Measurements from ENCODE around the gene MLH3. TPM values are rescaled to one million over a fixed set of nuclear protein-coding genes. Genes with fewer than 3 reads are reported as not detected.

MLH3 gene
- polyA plus RNA-seq, 1 donor (not counting 4 experiments of a cell fraction or from before 2014, with no cell fraction given) = 13.0 TPM

DNA sequence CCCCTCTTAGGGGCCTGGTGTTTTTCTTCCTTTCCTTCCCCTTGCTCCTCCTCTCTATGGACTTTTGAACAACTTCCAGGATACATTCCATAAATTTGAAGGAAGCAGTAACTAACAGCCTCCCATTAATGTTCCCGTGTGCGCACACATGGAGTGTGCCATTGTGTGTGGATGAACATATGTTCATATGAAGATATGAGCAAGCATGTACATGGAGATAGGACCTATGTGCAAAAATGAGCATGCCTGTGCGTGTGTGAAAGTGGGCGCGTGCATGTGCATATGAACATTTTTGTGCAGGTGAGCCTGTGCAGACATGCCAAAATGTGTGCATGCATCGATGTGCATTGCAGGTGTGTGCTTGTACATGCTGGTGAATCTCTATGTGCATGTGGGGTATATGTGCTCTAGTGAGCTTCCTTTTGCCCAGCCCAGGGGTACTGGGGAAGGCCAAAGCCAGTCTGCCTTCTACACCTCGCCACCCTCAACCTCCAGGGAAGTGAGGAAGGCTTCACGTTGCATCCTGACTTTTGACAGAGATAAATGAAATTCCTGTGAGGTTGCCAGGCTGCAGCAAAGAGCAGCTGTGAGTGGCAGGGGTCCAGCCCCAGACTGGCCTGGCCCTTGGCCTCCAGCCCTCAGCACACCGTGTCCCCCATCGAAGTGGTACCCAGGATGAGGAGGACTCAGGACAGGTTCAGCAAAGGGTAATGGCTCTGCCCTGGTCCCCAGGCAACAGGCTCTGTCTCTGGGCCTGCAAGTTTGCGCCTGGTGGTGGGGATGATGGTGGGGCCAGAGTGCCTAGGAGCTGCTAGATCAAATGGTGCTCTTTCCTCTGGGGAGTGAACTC is 74.8 kb downstream of the MLH3 start:
- no peaks in the 10 kb centered on the region for H3K79me2 ChIP-seq (ENCODE audit: control insufficient read depth, insufficient read depth, low read length)
- H3K4me3 ChIP-seq (ENCODE audit: control insufficient read depth in 2 of 3, extremely low read depth in 1 of 3, insufficient read depth in 2 of 3, low read depth in 1 of 3, low read length in 3 of 3) = no peak overlapping the region
- DNase-seq (ENCODE audit: low read depth, low spot score) (no peak), FAIRE-seq (no peak)
- peaks cover 22% of the 10 kb centered on the region for H3K4me1 ChIP-seq (ENCODE audit: control insufficient read depth, extremely low read depth, insufficient read depth, low read length)
- H3K4me2 ChIP-seq (ENCODE audit: control insufficient read depth, extremely low read depth, insufficient read depth, low read depth, low read length) = no peak overlapping the region
- TF ChIP-seq, protein P1, sequence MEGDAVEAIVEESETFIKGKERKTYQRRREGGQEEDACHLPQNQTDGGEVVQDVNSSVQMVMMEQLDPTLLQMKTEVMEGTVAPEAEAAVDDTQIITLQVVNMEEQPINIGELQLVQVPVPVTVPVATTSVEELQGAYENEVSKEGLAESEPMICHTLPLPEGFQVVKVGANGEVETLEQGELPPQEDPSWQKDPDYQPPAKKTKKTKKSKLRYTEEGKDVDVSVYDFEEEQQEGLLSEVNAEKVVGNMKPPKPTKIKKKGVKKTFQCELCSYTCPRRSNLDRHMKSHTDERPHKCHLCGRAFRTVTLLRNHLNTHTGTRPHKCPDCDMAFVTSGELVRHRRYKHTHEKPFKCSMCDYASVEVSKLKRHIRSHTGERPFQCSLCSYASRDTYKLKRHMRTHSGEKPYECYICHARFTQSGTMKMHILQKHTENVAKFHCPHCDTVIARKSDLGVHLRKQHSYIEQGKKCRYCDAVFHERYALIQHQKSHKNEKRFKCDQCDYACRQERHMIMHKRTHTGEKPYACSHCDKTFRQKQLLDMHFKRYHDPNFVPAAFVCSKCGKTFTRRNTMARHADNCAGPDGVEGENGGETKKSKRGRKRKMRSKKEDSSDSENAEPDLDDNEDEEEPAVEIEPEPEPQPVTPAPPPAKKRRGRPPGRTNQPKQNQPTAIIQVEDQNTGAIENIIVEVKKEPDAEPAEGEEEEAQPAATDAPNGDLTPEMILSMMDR (optimal IDR thresholded peaks at IDR 0.05 in 1 of 3, IDR thresholded peaks at IDR 0.05 in 1 of 3, conservative IDR thresholded peaks at IDR 0.05 in 1 of 3; ENCODE audit: extremely low read depth in 1 of 3, insufficient read depth in 2 of 3, low read length in 3 of 3) = no peak
- TF ChIP-seq EZH2 (IDR thresholded peaks at IDR 0.05; ENCODE audit: low read length) = no peak
- H3K9ac ChIP-seq (ENCODE audit: control insufficient read depth, extremely low read depth, insufficient read depth, low read length) = no peak overlapping the region
- H3K9me3 ChIP-seq (ENCODE audit: control insufficient read depth, low read depth, low read length) = no peaks in the 10 kb centered on the region
- H3K36me3 ChIP-seq (ENCODE audit: control insufficient read depth in 2 of 2, extremely low read depth in 1 of 2, insufficient read depth in 2 of 2, low read length in 2 of 2) = no peaks in the 10 kb centered on the region
- H3K27ac ChIP-seq (ENCODE audit: control insufficient read depth, insufficient read depth, low read length) = no peak overlapping the region
- dilution Hi-C loops (cut with MboI; ENCODE audit: extremely low pct_ligation_motif_present, low sequenced_read_pairs) = no loop called here
- no peak overlapping the region for H2AFZ ChIP-seq (ENCODE audit: control insufficient read depth, low read length)
- no peaks in the 10 kb centered on the region for H3K27me3 ChIP-seq (ENCODE audit: control insufficient read depth, extremely low read depth, insufficient read depth, low read length)
- no peaks in the 10 kb centered on the region for H3K9me1 ChIP-seq (ENCODE audit: control insufficient read depth, extremely low read depth, insufficient read depth, low read length)
- no peaks in the 10 kb centered on the region for H4K20me1 ChIP-seq (ENCODE audit: control insufficient read depth, extremely low read depth, insufficient read depth, low read length)

DNA sequence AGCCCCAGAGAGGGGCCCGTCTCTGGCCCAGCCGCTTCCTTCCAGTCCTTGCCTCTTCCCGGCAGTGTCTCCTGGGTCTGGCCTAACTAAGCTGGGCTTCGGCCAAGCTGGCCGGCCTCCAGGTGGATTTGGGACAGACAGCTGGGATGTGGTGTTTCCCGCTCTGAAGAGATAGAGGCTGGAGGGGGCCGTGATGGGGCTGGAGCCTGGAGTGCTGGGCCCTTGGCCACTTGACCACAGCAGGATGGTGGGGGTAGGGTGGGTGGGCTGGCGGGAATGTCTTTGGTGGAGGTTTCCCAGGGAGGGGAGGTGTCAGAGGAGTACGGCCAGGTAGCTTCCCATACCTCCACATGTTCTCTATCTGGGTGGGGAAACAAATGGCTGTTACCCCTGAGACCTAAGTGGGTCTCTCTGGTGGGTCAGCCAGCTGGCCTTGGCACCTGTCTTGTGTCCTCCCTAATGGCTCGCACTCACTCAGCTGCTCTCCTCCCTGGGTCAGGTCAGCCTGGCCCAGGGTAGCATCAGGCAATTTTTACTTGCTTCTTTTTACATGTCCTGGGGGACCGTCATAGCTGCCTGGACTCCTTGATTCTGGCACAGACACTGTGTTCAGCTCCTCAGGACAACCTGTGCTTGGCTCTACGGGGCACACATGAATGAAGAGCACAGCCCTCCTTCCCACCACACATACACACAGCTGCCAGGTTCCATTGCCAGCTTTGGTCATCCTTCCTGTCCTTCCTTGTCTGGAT is 76.0 kb downstream of the MLH3 start:
- no peak overlapping the region for H3K4me3 ChIP-seq (ENCODE audit: control insufficient read depth in 2 of 3, extremely low read depth in 1 of 3, insufficient read depth in 2 of 3, low read depth in 1 of 3, low read length in 3 of 3)
- H3K27me3 ChIP-seq (ENCODE audit: control insufficient read depth, extremely low read depth, insufficient read depth, low read length) = no peaks in the 10 kb centered on the region
- no peak overlapping the region for H2AFZ ChIP-seq (ENCODE audit: control insufficient read depth, low read length)
- dilution Hi-C loops (cut with MboI; ENCODE audit: extremely low pct_ligation_motif_present, low sequenced_read_pairs) = no loop called here
- TF ChIP-seq, protein P1 (optimal IDR thresholded peaks at IDR 0.05 in 1 of 3, IDR thresholded peaks at IDR 0.05 in 1 of 3, conservative IDR thresholded peaks at IDR 0.05 in 1 of 3; ENCODE audit: extremely low read depth in 1 of 3, insufficient read depth in 2 of 3, low read length in 3 of 3) = no peak
- TF ChIP-seq EZH2 (IDR thresholded peaks at IDR 0.05; ENCODE audit: low read length) = no peak
- FAIRE-seq = no peak
- H3K36me3 ChIP-seq (ENCODE audit: control insufficient read depth in 2 of 2, extremely low read depth in 1 of 2, insufficient read depth in 2 of 2, low read length in 2 of 2) = no peaks in the 10 kb centered on the region
- no peaks in the 10 kb centered on the region for H4K20me1 ChIP-seq (ENCODE audit: control insufficient read depth, extremely low read depth, insufficient read depth, low read length)
- H3K9ac ChIP-seq (ENCODE audit: control insufficient read depth, extremely low read depth, insufficient read depth, low read length) = no peak overlapping the region
- H3K79me2 ChIP-seq (ENCODE audit: control insufficient read depth, insufficient read depth, low read length) = no peaks in the 10 kb centered on the region
- no peaks in the 10 kb centered on the region for H3K9me3 ChIP-seq (ENCODE audit: control insufficient read depth, low read depth, low read length)
- H3K4me1 ChIP-seq (ENCODE audit: control insufficient read depth, extremely low read depth, insufficient read depth, low read length) = peaks cover 22% of the 10 kb centered on the region
- no peak for DNase-seq (ENCODE audit: low read depth, low spot score)
- H3K4me2 ChIP-seq (ENCODE audit: control insufficient read depth, extremely low read depth, insufficient read depth, low read depth, low read length) = no peak overlapping the region
- no peaks in the 10 kb centered on the region for H3K9me1 ChIP-seq (ENCODE audit: control insufficient read depth, extremely low read depth, insufficient read depth, low read length)
- H3K27ac ChIP-seq (ENCODE audit: control insufficient read depth, insufficient read depth, low read length) = no peak overlapping the region

All from keratinocyte (primary cell).